ENCODE results near the gene SERPINA6.

DNA sequence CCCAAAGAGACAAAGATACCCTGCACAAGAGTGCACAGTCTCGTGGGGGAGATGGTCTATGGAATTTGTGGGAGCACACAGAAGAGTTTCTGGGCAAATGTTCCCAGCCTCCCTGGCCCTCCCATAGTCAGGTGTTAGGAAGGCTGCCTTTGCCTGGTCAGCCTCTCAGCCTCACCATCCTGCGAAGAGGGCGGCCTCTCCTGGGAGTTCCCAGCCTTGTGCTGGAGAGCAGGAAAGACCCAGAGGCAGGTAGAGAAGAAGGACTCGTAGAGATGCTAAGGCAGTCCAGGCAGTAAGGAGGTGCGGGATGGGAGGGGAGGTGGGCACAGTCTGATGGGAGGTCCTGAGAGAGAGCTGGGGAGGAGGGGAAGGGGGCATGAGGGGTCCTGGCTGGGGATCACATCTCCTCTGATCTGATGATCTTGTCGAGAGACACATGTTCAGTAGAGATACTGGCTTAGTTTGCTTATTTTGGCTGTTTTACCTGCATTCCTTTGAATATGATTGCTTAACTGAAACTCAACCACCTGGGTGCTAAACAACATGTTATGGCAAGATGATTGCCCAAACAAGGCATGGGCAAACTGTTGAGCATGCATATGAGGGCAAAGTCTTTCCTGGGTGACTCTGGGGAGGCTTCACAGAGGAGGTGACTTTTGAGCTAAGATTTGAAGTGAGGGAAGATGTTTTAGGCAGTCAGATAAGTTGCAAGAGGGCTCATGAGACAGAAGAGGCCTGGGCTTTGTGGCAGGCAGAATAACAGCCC lies 10.5 kb downstream of the SERPINA6 start:
- TF ChIP-seq POLR2A (IDR thresholded peaks at IDR 0.05; ENCODE audit: low read depth, low read length) (no peak), POLR2AphosphoS5 (IDR thresholded peaks at IDR 0.05; ENCODE audit: low read depth, low read length) (no peak), POU2F2 (IDR thresholded peaks at IDR 0.05; ENCODE audit: low read depth, low read length) (no peak), SPI1 (IDR thresholded peaks at IDR 0.05; ENCODE audit: low read depth, low read length) (no peak), PAX5 (IDR thresholded peaks at IDR 0.05; ENCODE audit: insufficient read depth, low read length, severe bottlenecking) (no peak)

Measured in GM12891 (cell line).